GM18511 (cell line): ENCODE measurements around the gene EMC10.
"Not testable (repeated sequence)": the region's sequence is repeated elsewhere in the genome, so short reads cannot be mapped to it uniquely, and the experiment has no call there.

Experiments used
- ATAC-seq: cut with Tn5 transposase; IDR thresholded peaks from one replicate; pipeline ENCODE4 v1.9.1; 2021; ENCODE audit warnings: mild to moderate bottlenecking, moderate library complexity; ENCODE audit not compliant: unreplicated experiment

Gene EMC10

DNA sequence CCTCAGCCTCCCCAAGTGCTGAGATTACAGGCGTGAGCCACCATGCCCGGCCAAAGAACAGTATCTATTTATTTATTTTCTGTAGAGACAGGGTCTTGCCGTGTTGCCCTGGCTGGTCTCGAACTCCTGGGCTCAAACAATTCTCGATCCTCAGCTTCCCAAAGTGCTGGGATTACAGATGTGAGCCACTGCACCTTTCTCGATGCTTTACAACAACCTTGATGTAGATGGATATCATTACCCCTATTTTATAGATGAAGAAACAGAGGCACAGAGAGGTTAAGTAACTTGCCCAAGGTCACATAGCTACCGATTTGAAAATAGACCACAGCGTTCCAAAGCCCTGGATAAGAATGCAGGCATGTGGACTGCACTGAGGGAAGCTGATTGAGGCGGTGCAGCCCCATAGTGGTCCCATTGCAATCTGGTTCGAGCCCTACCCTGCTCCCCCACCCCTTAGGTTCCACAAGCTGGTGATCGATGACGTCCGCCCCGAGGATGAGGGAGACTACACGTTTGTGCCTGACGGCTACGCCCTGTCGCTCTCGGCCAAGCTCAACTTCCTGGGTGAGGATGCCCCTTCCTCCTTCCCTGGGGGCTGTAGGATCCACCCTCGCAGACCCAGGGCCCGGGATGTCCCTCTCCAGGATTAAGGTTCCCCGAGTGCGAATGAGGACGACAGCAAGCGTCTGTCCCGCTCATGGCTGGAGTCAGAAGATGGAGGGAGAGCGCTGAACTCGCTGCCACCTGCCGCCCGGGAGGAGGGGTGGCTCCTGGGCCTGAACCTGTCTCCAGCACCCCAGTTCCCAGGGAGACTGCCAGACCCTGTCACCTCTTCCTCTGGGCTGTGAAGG lies 25.7 kb upstream of the EMC10 start:
- no peak for ATAC-seq

DNA sequence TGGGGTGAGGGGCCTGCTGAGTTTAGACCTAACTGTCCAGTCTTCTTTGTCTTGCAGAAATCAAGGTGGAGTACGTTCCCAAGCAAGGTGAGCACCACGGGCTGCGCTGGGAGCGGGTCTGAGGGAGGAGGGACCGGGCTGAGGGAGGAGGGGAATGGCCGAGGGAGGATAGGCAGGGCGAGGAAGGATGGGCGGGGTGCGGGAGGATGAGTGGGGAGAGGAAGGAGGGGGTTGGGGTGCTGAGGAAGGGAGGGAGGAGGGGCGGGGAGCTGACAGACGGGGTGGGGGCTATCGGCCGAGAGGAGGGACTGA lies 25.1 kb upstream of the EMC10 start:
- ATAC-seq: no peak

DNA sequence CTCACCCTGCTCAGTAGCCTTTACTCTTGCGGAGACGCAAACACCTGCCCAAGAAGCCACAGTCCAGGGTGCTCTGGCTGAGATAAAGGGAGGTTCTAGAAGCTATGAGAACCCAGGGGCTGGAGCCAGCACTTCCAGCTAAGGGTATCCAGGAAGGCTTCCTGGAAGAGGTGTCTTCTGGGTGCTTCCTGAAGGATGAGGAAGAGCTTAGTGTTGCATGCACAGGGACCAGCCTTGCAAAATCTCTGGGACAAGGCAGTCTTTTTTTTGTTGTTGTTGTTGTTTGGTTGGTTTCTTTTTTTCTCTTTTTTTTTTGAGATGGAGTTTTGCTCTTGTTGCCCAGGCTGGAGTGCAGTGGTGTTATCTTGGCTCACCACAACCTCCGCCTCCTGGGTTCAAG lies 23.1 kb upstream of the EMC10 start:
- ATAC-seq: no peak

DNA sequence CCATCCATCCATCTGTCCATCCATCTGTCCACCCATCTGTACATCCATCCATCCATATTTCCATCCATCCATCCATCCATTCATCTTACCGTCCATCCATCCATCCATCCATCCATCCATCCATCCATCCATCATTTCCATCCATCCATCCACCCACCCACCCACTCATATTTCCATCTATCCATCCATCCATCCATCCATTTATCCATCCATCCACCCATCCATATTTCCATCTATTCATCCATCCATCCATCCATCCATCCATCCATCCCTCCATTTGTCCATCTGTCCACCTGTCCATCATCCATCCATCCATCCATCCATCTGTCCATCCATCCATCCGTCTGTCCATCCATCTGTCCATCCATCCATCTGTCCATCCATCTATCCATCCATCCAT lies 20.3 kb upstream of the EMC10 start:
- no peak for ATAC-seq

DNA sequence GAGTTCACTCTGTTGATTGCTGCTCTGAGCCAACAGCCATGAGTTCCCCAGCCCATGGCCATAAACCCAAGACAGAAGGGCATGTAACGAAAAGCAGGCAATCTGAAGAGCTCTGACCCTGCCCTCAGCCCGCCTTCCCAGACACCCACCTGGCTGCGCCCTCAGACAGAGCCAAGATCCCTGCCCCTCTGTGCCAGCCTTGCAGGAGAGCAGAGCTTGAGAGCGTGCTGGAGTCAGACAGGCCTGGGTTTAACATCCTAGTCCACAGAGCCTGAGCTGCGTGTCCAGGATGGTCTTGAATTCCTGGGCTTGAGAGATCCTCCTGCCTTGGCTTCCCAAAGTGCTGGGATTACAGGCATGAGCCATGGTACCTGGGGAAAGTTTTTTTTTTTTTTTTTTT lies 19.0 kb upstream of the EMC10 start:
- no peak for ATAC-seq

DNA sequence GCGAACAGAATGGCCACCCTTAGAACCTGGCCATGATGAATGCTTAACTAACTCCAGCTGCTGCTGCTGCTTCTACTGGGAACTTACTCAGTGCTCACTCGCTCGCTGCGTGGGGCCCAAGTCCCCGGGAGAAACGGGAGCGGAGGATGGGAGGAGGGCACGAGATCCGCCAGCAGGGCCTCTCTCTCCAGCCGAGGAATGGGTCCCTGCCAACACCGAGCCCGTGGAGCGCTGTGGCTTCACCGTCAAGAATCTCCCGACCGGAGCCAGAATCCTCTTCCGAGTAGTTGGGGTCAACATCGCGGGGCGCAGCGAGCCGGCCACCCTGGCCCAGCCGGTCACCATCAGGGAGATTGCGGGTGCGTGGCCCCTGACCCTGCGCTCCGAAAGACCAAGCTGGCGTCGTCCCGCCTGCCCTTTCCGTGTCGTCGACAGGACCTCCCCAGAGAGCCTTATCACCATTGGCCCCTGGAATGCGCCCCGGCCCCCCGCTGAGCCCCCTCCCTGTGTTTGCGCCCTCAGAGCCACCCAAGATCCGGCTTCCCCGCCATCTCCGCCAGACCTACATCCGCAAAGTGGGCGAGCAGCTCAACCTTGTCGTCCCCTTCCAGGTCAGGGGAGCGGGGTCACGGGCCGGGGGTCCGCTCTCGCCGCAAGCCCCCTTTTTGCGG lies 17.8 kb upstream of the EMC10 start:
- ATAC-seq: no peak

DNA sequence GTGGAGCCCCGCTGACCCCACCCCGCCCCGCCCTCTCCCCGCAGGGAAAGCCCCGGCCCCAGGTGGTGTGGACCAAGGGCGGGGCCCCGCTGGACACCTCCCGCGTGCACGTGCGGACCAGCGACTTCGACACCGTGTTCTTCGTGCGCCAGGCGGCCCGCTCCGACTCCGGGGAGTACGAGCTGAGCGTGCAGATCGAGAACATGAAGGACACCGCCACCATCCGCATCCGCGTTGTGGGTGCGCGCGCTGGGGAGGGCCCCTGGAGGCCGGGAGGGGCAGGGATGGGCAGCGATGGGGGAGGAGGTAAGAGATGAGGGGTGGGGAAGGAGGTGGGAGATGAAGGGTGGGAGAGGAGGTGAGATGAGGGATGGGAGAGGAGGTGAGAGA lies 17.2 kb upstream of the EMC10 start:
- no peak for ATAC-seq

DNA sequence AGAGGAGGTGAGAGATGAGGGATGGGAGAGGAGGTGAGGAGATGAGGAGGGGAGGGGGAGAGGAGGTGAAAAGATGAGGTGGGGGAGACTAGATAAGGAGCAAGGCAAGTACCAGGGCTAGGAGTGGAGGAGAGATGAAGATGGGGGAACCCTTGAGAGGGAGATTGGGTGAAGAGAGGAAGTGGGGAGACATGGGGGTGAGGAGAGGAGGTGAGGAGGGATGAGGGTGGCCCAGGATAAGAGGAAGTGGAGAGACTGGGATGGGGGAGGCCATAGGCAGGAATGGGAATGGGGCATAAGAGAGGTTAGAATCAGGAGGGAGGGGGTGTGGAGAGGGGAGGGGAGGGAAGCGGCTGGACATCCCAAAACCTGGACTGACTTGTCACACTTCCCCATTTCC lies 16.7 kb upstream of the EMC10 start:
- ATAC-seq: no peak

DNA sequence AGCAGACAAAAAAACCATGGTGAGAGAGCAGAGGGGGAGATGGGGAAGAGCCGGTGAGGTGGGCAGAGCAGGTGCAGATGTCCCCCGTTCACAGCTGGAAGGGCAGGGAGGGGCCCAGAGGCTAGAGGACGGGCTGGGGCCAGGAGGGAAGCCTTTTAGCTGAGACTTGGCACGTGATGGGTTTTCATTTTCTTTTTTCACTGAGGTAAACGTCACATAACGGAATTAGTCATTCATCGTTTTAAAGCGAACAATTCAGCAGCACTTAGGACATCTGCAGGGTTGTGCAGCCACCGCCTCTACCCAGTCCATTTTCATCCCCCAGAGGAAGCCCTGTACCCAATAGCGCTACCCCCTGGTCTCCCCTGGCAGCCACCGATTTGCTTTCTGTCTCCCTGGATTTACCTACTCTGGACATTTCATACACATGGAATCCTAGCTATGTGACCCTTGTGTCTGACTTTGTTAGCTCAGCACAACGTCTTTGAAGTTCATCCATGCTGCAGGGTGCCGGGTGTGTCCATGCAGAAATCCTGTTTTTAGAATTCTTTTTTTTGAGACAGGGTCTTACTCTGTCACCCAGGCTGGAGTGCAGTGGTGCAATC lies 16.0 kb upstream of the EMC10 start:
- no peak for ATAC-seq

DNA sequence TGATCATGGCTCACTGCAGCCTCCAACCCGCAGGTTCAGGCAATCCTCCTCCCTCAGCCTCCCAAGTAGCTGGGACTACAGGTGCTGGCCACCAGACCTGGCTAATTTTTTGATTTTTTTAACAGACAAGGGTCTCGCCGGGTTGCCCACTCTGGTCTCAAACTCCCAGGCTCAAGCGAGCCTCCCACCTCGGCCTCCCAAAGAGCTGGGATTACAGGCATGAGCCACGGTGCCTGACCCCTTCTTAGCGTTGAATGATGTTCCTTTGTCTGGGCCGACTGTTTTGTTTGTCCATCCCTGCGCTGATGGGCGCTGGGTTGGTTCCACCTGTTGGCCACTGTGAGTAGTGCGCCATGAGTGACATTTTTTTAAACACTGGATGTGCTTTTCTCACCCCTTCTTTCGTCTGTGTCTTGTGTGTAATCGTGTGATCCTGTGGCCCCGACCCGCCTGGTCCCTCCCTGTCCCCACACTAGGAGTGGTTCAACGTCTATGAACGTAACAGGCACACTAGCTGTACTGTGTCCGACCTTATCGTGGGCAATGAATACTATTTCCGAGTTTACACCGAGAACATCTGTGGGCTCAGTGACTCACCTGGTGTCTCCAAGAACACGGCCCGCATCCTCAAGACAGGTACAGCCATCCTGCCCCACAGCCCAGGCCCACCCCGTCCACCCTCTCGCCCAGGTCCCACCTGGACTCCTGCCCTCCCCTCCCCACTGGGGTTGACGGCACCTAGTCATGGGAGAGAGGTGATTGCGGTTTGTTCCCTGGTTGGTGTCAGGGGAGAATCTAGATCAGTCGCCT lies 15.0 kb upstream of the EMC10 start:
- peak; percentile 55 for ATAC-seq

DNA sequence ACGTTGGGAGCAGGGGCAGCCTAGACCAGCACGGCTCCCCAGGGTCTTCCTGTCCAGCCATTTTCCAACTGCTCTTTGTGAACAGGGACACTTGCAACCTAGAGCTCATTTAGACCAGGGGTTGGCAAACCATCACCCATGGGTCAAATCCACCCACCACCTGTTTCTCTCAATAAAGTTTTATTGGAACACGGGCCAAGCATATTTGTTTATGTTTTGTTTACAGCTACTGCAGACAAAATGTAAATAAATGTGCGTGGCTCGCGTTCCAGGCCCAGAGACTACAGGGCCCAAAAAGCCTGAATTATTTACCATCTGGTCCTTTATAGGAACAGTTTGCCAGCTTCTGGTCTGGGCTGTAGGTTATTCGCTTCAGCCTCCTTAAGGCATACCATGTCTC lies 13.3 kb upstream of the EMC10 start:
- no peak for ATAC-seq

DNA sequence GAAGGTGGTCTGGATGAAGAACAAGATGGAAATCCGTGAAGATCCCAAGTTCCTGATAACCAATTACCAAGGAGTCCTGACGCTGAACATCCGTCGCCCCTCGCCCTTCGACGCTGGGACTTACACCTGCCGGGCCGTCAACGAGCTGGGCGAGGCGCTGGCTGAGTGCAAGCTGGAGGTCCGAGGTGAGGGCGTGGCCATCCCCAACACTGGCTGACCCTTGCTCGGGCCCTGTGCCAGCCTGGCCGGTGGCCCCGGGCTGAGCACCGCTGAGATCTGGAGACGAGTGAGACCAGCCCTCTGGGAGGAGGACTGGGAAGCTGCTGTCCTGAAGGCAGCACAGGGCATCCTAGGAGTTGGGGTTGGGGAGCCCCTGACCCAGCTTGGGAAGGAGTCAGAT lies 12.0 kb upstream of the EMC10 start:
- ATAC-seq: no peak

DNA sequence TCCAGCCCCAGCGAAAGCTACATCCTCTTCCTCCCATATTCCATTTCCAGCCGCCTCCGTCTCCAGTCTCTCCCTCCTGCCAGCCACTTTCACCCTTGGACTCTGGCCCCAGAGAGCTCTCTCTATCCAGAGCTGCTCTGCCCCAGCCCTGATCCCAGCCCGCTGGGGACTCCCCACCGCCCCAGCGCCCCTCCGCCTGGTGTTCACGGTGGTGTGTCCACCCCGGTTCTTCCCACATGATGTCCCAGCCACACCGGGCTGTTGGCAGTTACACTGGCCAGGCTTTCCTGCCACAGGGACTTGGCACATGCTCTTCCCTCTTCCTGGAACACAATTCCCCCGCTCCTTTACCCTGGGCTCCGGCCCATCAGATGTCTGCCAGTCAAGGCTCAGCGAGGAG lies 11.3 kb upstream of the EMC10 start:
- ATAC-seq: no peak

DNA sequence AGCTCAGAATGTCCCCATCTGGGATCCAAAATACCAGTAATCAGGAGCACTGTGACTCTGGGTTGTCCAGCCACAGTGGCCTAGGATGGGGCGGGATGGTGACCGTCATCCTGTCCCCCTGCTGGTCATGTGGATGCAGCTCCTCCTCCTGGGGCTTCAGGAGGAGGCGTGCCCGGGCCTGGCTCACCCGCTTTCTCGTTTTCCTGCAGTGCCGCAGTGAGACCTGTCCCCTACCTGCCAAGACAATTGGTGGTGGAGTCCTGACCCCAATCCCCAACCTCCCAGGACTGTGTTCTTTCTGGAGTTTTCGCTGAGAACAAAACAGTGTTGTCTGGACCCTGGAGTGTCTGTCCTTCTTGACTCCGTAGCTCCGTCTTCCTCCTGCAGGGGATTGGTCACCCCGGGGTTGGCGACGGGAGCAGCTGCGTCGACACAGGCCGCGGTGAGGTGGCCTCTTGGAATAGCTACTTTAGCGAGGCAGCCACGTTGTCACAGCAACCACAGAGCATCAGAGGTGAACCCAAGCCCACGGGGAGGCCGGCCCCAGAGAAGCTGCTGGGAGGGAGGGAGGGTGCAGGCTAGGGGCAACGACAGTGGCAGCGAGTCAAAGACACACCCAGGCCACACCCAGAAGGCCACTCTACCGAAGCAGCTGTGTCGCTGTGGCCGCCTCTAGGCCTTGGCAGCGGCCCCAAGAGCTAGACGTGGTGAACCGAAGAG lies 10.2 kb upstream of the EMC10 start:
- no peak for ATAC-seq

DNA sequence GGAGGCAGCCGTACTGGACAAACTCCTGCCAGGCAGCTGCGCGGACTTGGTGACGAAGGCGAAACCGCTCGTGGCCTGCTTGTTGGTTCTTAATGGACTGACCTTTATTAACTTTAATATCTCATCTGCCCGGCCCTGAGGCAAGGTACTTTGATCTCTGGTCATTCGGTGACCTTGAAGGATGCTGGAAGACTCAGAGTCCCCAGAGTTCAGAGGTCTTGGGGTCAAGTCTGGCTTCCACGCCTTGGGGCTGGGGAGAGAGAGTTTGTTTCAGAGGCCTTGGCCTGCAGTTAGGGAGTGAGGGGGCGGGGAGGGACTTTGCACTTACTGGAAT lies 9.6 kb upstream of the EMC10 start:
- ATAC-seq: no peak

DNA sequence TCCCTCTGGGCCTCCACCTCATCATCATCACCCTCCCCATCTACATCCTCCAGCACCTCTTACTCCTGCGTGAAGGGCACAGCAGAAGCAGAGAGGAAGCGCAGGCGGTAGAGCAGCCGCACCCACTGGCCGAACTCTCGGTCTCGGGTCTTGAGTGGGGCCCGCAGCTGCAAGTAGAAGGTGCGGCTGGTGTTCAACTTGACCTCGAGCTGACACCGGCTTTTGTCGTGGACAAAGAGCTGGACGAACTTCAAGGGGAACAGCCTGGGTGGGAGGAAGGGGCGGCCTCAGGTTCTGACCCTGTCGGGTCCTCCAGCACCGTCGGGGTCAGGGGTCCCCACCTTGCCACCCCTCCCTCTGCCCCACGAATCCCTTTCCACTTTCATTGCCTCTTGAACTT lies 8.7 kb upstream of the EMC10 start:
- no peak for ATAC-seq

DNA sequence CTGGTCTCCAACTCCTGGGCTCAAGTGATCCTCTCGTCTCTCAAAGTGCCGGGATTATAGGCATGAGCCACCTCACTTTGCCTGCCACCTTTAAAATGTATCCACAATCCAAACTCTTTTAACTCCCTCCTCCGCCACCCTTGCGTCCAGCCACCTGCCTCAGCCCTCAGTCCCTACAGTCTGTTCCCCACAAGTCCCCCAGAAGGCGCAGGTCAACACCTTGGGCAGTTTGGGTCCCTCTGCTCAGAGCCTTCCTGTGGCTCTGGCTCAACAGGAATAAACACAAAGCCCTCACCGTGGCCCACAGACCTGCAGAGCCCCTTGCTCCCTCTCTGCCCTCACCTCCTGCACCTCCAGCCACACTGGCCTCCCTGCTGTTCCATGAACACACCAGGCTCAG lies 7.5 kb upstream of the EMC10 start:
- no peak for ATAC-seq

DNA sequence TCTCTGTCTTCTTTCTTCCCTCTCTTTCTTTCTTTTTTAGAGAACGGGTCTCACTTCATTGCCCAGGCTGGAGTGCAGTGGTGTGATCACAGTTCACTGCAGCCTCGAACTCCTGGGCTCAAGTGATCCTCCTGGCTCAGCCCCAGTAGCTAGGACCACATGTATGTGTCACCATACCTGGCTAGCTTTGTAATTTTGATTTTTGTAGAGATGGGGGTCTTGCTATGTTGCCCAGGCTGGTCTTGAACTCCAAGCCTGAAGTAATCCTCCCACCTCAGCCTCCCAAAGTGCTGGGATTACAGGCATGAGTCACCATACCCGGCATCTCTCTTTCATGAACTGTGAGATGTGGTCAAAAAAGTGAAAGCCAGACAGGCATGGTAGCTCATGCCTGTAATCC lies 3.0 kb upstream of the EMC10 start:
- ATAC-seq: not testable (repeated sequence)

DNA sequence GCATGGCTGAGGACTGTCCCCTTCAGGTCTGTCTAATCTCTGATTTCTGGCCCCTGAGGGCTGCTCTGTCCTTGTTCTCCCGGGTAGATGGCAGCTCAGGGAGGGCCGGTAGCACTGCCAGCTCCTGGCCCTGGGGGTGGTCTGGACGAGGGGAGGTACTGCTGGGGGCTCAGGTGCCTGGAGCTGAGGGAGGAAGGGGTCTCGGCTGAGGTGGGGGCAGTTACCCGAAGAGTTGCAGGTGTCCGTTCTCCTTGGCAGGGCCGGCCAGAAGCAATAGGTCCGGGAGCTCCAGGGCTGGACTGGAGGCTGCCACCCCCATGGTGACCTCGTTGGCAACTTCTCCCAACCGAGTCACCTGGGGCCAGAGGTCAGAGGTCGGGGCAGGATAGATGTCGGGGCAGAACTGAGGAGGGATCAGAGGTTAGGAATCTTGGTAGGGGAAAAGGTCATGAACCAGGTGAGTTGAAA lies 1.2 kb upstream of the EMC10 start:
- ATAC-seq: no peak

DNA sequence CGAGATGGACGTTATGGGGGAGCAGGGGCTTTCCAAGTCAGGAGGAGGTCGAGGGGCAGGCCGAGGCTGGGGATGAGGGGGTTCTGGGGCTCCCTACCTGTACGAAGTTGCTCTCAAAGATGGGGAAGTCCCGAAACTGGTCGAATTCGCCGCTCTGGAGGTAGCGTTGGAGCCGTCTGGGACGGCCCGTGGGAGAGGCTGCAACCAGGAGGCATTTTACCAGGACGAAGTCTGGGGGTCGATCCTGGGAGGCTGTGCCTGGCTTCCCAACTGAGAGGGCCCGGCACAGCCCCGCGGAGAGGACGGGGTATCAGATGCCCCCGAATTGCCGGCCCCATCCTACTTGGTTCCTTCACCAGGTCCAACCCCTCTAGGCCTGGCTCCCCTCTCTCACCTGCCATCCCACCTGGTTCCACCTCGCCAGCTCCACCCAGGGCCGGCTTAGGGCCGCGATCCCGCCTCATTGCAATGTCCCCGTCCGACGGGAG lies 527 bp upstream of the EMC10 start:
- peak; percentile 6 for ATAC-seq

DNA sequence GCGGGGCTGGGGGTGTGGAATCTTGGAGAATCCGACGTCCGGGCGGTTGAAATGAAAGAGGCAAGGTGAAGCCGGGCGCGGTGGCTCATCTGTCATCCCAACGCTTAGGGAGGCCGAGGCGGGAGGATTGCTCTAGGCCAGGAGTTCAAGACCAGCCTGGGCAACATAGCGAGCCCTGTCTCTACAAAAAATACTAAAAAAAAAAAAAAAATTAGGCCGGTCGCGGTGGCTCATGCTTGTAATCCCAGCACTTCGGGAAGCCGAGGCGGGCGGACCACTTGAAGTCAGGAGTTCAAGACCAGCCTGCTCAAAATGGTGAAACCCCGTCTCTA lies 566 bp downstream of the EMC10 start:
- no peak for ATAC-seq
